Adrenal gland (tissue), 5 donors: ENCODE data around the gene NISCH.

Source experiments
- CTCF ChIP-seq, 6 experiments: fragments of 450-650 bp in 4 of 6; fragments of 200-600 bp in 2 of 6; sonication (generic) in 1 of 6; IDR thresholded peaks; 1 replicate in 5 of 6; 2 replicates in 1 of 6; pipeline versions ENCODE4 v1.5.1 to v1.8.0; 2016 to 2021; ENCODE audit warnings: antibody characterized with exemption in 6 of 6, mild to moderate bottlenecking in 2 of 6, moderate library complexity in 1 of 6
- POLR2A ChIP-seq, 2 donors: fragments of 450-650 bp; IDR thresholded peaks; one replicate each; pipeline ENCODE4 v1.6.1; 2017; ENCODE audit warnings: antibody characterized with exemption in 2 of 2, mild to moderate bottlenecking in 2 of 2, moderate library complexity in 1 of 2
- donor health status: DM: no; HTN: no; CAD: no.

- TF ChIP-seq CTCF (IDR thresholded peaks at IDR 0.05) (peak in 2 of 6 experiments; percentile 3 to 27), POLR2A (IDR thresholded peaks at IDR 0.05) (no peak)
Measured at GRCh38 chr3:52537165-52537620, 81.8 kb downstream of the NISCH start.
